Testis (tissue), 3 donors: ENCODE results near the gene AKAP3. TPM values are rescaled to one million over a fixed set of nuclear protein-coding genes. Genes with fewer than 3 reads are reported as not detected.

ENCODE experiments used
- DNase-seq: peaks from one replicate; pipeline ENCODE4 v3.0.0-alpha.2; 2019
- H3K27ac ChIP-seq, 2 donors: fragments of 200-600 bp; sonication (generic); one replicate each; pipeline ENCODE4 v1.5.1; 2019
- H3K27me3 ChIP-seq: fragments of 200-600 bp; sonication (generic); one replicate; pipeline ENCODE4 v1.5.1; 2019
- H3K36me3 ChIP-seq: fragments of 200-600 bp; sonication (generic); one replicate; pipeline ENCODE4 v1.5.1; 2017; ENCODE audit warnings: low read depth; ENCODE audit errors: missing control alignments
- H3K4me1 ChIP-seq: fragments of 200-600 bp; sonication (generic); one replicate; pipeline ENCODE4 v1.5.1; 2019
- H3K4me3 ChIP-seq, 2 donors: fragments of 200-600 bp; sonication (generic); one replicate each; pipeline ENCODE4 v1.5.1; 2017 to 2019
- H3K9me3 ChIP-seq: fragments of 200-600 bp; sonication (generic); one replicate; pipeline ENCODE4 v1.5.1; 2017
- CTCF ChIP-seq, 3 experiments: fragments of 450-650 bp in 2 of 3; fragments of 200-600 bp in 1 of 3; sonication (generic) in 1 of 3; IDR thresholded peaks; one replicate each; pipeline ENCODE4 v1.5.1; 2016 to 2019; ENCODE audit warnings: antibody characterized with exemption in 3 of 3, mild to moderate bottlenecking in 2 of 3, moderate library complexity in 1 of 3
- POLR2A ChIP-seq: fragments of 450-650 bp; IDR thresholded peaks from one replicate; pipeline ENCODE4 v1.6.1; 2017; ENCODE audit warnings: antibody characterized with exemption, mild to moderate bottlenecking, moderate library complexity
- WGBS, 2 donors: methylation state at CpG; one replicate each; pipeline ENCODE4 v1.1.5; 2018; 5-methylcytosine and 5-hydroxymethylcytosine counted together
- intact Hi-C: fragments of 100-400 bp; cut with DNase I; formaldehyde crosslinking; loops from one replicate; pipeline ENCODE4 v1.15.1; 2023; ENCODE audit warnings: low total_unique reads
- polyA plus RNA-seq: library from polyadenylated mRNA; stranded (reverse); fragments of 350-450 nt; fragmentation: Illumina TruSeq; extraction: RNeasy Lipid Tissue Mini Kit (QIAGEN cat#74804); gene quantifications from one replicate; pipeline ENCODE4 v1.2.3, GENCODE V29; 2014; ENCODE audit warnings: low read depth, low replicate concordance; ENCODE audit not compliant: insufficient read depth
- total RNA-seq, 2 donors: library from RNA; depleted of rRNA; stranded (reverse); fragments of >200 nt; gene quantifications; one replicate each; pipeline ENCODE4 v1.2.3, GENCODE V29; 2016

The AKAP3 gene
- total and polyA plus RNA-seq, 3 donors from 2014 or later, result 71.0 to 251 (median 145) TPM

DNA sequence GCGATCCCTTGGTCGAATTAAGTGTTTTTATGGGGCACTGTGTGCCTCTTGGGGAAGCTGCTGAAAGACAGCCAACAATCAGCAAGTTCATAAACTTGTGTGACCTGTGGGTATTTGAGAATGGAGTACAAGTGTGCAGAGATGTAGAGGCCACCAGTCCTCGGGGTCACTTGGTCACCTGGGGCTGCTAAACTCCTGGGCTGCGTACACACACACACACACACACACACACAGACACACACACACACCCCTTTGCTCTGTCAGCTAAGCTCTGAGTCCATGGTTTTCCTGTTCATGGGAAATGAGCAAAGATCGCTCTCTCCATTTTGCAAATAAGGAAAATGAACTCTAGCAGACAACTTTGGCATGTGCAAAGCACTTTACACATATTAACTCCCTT lies 62.4 kb downstream of the AKAP3 start:
- H3K27me3 ChIP-seq, result no peaks in the 10 kb centered on the region
- H3K36me3 ChIP-seq, result no peaks in the 10 kb centered on the region
- no peak overlapping the region for H3K4me3 ChIP-seq
- no peak for DNase-seq
- no peaks in the 10 kb centered on the region for H3K9me3 ChIP-seq
- 70 to 76% methylated on average over 5 of the region's 5 CpGs for WGBS, 2 donors
- H3K27ac ChIP-seq, result no peak overlapping the region
- H3K4me1 ChIP-seq, result no peaks in the 10 kb centered on the region
- TF ChIP-seq POLR2A, result no peak
- intact Hi-C loops, result no loop called here

DNA sequence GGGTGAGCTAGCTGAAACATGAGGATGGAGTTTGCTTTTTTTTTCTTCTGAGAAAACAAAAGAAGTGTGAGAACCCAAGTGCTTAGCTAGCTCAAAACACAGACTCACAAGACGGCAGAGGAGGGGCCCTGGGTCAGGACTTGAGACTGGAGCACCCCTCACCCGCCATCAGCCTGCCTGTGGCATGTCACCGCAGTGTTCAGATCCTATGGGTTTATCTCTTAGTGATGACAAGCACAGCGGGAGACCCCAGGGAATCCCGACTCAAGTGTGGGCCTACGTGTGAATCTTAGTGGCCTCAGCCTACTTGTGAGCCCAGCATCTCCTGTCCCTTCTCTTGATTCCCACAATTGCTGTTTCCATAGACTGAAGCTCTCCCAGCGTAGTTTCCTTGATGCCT lies 64.0 kb downstream of the AKAP3 start:
- DNase-seq, result no peak
- WGBS, 2 donors, result 83 to 88% methylated on average over 7 of the region's 7 CpGs
- TF ChIP-seq POLR2A (no peak), CTCF (IDR thresholded peaks at IDR 0.05) (no peak)
- intact Hi-C loops, result no loop called here
- Histone ChIP-seq H3K27me3 (no peaks in the 10 kb centered on the region), H3K4me1 (no peaks in the 10 kb centered on the region), H3K4me3 (no peak overlapping the region), H3K27ac (no peak overlapping the region), H3K9me3 (no peaks in the 10 kb centered on the region), H3K36me3 (no peaks in the 10 kb centered on the region)

- no peaks in the 10 kb centered on the region for H3K27me3 ChIP-seq
- intact Hi-C loops, result no loop called here
- H3K27ac ChIP-seq, result no peak overlapping the region
- no peak for TF ChIP-seq CTCF (IDR thresholded peaks at IDR 0.05)
- TF ChIP-seq POLR2A, result no peak
- H3K4me1 ChIP-seq, result no peaks in the 10 kb centered on the region
- no peaks in the 10 kb centered on the region for H3K36me3 ChIP-seq
- DNase-seq, result no peak
- H3K9me3 ChIP-seq, result no peaks in the 10 kb centered on the region
- 88 to 98% methylated on average over 6 of the region's 6 CpGs for WGBS, 2 donors
- no peak overlapping the region for H3K4me3 ChIP-seq
Observed at GRCh38 chr12:4584281-4584680, 64.6 kb downstream of the AKAP3 start.

GRCh38 chr12:4580281-4580688 lies 68.6 kb downstream of the AKAP3 start:
- Histone ChIP-seq H3K4me3 (no peak overlapping the region), H3K9me3 (no peaks in the 10 kb centered on the region), H3K4me1 (no peaks in the 10 kb centered on the region), H3K27me3 (no peaks in the 10 kb centered on the region), H3K36me3 (no peaks in the 10 kb centered on the region), H3K27ac (no peak overlapping the region)
- DNase-seq, result no peak
- 30 to 56% methylated on average over 3 of the region's 3 CpGs for WGBS, 2 donors
- intact Hi-C loops, result no loop called here
- TF ChIP-seq POLR2A, result no peak
- TF ChIP-seq CTCF (IDR thresholded peaks at IDR 0.05), result no peak

DNA sequence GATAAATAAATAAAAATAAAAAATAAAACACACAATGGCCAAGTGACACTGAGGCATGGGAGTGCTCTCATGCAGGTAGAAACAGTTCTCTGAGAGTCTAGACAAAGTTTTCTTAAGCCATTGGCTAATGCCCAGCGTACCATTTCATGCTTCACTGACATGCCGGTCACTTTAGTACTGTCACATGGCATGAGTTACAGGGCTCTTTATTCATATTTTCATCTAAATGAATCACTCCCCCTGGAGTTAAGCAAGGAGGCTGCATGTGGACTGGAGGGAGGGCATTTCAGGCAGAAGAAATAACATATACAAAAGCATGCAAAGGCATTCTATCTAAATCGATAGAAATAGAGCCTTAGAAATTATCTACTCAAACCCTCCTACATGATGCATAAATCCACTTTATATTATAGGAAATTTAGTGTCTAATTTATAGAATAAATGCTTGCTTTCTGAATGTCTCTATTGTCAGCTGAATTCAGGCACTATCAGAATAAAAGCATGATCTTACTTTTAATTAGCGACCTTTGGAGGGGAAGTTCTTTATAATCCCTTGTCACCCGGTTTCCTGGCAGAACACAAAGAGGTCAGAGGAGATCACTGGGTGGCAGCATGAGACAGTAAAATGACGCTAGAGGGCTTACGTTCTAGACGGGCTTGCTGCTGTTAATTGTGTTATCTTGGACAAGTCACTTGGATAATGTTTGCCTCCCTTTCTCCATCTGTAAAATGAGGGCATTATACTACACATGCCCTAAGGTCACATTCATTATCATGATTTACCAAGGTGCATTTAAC lies 69.3 kb downstream of the AKAP3 start:
- Histone ChIP-seq H3K9me3 (no peaks in the 10 kb centered on the region), H3K4me1 (no peaks in the 10 kb centered on the region), H3K27me3 (no peaks in the 10 kb centered on the region), H3K36me3 (no peaks in the 10 kb centered on the region), H3K4me3 (no peak overlapping the region), H3K27ac (no peak overlapping the region)
- intact Hi-C loops, result no loop called here
- no peak for TF ChIP-seq CTCF (IDR thresholded peaks at IDR 0.05)
- no peak for TF ChIP-seq POLR2A
- 54 to 58% methylated on average over 8 of the region's 8 CpGs for WGBS, 2 donors
- DNase-seq, result no peak
